ENCODE results near the gene VSIG10. TPM values are rescaled to one million over a fixed set of nuclear protein-coding genes. Genes with fewer than 3 reads are reported as not detected.

Gene VSIG10
- total RNA-seq, 4 donors from 2014 or later: 9.3 to 22.1 (median 17.0) TPM

DNA sequence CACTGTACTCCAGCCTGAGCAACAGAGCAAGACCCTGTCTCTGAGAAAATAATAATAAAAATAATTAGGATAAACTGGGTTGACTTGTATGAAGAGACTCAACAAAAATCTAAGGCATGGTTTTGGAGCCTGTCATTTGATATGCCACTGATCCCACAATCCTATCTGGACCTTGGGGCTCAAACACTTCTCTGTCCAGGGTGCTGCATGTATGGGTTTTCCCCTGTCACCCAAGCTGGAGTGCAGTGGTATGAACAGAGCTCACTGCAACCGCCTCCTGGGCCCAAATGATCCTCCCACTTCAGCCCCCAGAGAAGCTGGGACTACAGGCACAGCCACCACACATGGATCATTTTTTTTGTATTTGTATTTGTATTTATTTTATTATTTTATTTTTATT is 5.3 kb upstream of the VSIG10 start:
- DNase-seq (no peak), ATAC-seq (no peak)
- H3K27ac ChIP-seq: no peak overlapping the region
- no peak for TF ChIP-seq POLR2A (IDR thresholded peaks at IDR 0.05)
- TF ChIP-seq, protein P1, sequence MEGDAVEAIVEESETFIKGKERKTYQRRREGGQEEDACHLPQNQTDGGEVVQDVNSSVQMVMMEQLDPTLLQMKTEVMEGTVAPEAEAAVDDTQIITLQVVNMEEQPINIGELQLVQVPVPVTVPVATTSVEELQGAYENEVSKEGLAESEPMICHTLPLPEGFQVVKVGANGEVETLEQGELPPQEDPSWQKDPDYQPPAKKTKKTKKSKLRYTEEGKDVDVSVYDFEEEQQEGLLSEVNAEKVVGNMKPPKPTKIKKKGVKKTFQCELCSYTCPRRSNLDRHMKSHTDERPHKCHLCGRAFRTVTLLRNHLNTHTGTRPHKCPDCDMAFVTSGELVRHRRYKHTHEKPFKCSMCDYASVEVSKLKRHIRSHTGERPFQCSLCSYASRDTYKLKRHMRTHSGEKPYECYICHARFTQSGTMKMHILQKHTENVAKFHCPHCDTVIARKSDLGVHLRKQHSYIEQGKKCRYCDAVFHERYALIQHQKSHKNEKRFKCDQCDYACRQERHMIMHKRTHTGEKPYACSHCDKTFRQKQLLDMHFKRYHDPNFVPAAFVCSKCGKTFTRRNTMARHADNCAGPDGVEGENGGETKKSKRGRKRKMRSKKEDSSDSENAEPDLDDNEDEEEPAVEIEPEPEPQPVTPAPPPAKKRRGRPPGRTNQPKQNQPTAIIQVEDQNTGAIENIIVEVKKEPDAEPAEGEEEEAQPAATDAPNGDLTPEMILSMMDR (IDR thresholded peaks at IDR 0.05 in 4 of 5, conservative IDR thresholded peaks at IDR 0.05 in 1 of 5): no peak
- no peaks in the 10 kb centered on the region for H3K27me3 ChIP-seq
- no peaks in the 10 kb centered on the region for H3K36me3 ChIP-seq
- peaks cover 0 to 5% of the 10 kb centered on the region in 2 donors for H3K4me1 ChIP-seq
- no peak overlapping the region for H3K4me3 ChIP-seq
- intact Hi-C loops (cut with DNase I; ENCODE audit: low total_unique reads): loop anchor here (10.0 kb wide), 1 partner anchor 94 kb away; the partner anchor contains the start of gene RFC5
- H3K9me3 ChIP-seq: no peaks in the 10 kb centered on the region
- in situ Hi-C loops (cut with MboI; ENCODE audit: low sequenced_read_pairs in 4 of 4): no loop called here

DNA sequence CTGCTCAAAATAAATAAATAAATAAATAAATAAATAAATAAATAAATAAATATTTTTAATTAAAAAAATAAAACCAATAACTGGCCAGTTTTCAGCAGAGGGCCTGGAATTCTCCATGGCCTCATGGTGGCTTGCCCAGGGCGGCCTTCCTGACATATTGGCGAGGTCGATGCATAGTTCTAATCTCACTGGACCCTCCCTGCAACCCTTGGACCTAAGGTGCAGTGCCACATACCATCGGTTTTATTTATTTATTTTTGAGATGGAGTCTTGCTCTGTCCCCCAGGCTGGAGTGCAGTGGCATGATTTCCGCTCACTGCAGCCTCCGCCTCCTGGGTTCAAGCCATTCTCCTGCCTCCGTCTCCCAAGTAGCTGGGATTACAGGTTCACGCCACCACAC is 3.9 kb upstream of the VSIG10 start:
- intact Hi-C loops (cut with DNase I; ENCODE audit: low total_unique reads): loop anchor here (10.0 kb wide), 1 partner anchor 93 kb away; the partner anchor contains the start of gene RFC5
- no peaks in the 10 kb centered on the region for H3K36me3 ChIP-seq
- in situ Hi-C loops (cut with MboI; ENCODE audit: low sequenced_read_pairs in 4 of 4): no loop called here
- no peaks in the 10 kb centered on the region for H3K9me3 ChIP-seq
- H3K27me3 ChIP-seq: no peaks in the 10 kb centered on the region
- H3K4me1 ChIP-seq: peaks cover 5 to 7% of the 10 kb centered on the region in 2 donors
- DNase-seq (no peak), ATAC-seq (no peak)
- no peak overlapping the region for H3K27ac ChIP-seq
- no peak overlapping the region for H3K4me3 ChIP-seq
- no peak for TF ChIP-seq POLR2A (IDR thresholded peaks at IDR 0.05)
- TF ChIP-seq, protein P1 (IDR thresholded peaks at IDR 0.05 in 4 of 5, conservative IDR thresholded peaks at IDR 0.05 in 1 of 5): no peak

DNA sequence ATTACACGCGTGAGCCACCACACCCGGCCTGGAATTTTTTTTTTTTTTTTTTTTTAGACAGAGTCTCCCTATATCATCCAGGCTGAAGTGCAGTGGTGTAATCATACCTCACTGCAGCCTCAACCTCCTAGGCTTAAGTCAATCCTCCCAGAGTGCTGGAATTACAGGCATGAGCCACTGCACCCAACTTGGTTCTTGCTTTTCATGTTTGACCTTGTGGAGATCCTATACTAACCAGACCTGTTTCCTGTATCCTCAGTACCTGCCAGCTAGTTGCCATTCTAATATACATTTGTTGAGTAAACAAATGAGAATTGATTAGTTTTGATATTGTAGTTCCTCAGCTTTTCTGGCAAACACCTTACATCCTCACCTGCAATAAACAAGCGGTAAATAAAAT is 3.2 kb upstream of the VSIG10 start:
- no peak overlapping the region for H3K27ac ChIP-seq
- H3K9me3 ChIP-seq: no peaks in the 10 kb centered on the region
- in situ Hi-C loops (cut with MboI; ENCODE audit: low sequenced_read_pairs in 4 of 4) (no loop called here), intact Hi-C loops (cut with DNase I; ENCODE audit: low total_unique reads) (loop anchor here (10.0 kb wide), 1 partner anchor 92 kb away; the partner anchor contains the start of gene RFC5)
- H3K4me3 ChIP-seq: no peak overlapping the region
- H3K4me1 ChIP-seq: peaks cover 11 to 14% of the 10 kb centered on the region in 2 donors
- H3K27me3 ChIP-seq: no peaks in the 10 kb centered on the region
- DNase-seq: no peak
- TF ChIP-seq, protein P1 (IDR thresholded peaks at IDR 0.05 in 4 of 5, conservative IDR thresholded peaks at IDR 0.05 in 1 of 5): no peak
- TF ChIP-seq POLR2A (IDR thresholded peaks at IDR 0.05): no peak
- no peaks in the 10 kb centered on the region for H3K36me3 ChIP-seq
- no peak for ATAC-seq

DNA sequence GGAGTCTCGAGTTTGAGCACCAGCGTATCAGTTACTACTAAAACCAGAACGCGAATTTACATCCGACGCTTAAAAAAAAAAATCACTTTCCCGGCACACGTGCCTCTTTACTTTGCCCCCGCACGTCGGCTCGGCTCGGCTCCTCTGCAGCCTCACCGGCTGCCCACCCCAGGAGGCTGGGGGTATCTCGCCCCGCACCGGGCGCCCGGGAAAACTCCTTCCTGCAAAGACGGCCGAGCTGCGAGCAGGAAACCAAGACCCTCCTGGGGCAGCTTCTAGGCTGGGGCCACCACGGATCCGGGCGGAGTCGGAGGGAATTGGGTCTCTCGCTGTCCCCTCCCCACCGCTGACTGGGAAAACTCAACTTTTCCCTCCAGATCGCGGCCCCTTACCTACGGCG is 610 bp downstream of the VSIG10 start:
- Histone ChIP-seq H3K9me3 (no peaks in the 10 kb centered on the region), H3K27ac (peak overlapping the region; percentile 81 to 97 (median 95)), H3K4me1 (peaks cover 14 to 24% of the 10 kb centered on the region in 2 donors), H3K27me3 (no peaks in the 10 kb centered on the region), H3K4me3 (peak overlapping the region; percentile 70 to 93 (median 92)), H3K36me3 (no peaks in the 10 kb centered on the region)
- ATAC-seq (peak in 1 of 2 donors; percentile 9), DNase-seq (no peak)
- in situ Hi-C loops (cut with MboI; ENCODE audit: low sequenced_read_pairs in 4 of 4) (no loop called here), intact Hi-C loops (cut with DNase I; ENCODE audit: low total_unique reads) (loop anchor here (2.0 to 10.0 kb wide), 3 partner anchors 50 to 269 kb away; partner anchors contain the start of genes RFC5 and TAOK3)
- TF ChIP-seq, protein P1 (IDR thresholded peaks at IDR 0.05 in 4 of 5, conservative IDR thresholded peaks at IDR 0.05 in 1 of 5): no peak
- no peak for TF ChIP-seq POLR2A (IDR thresholded peaks at IDR 0.05)

All from gastrocnemius medialis (tissue), 4 donors.